Sigmoid colon (tissue), 7 donors: ENCODE measurements around the gene MLEC. TPM values are rescaled to one million over a fixed set of nuclear protein-coding genes. Genes with fewer than 3 reads are reported as not detected.

ENCODE experiments used
- DNase-seq: peaks from one replicate; pipeline ENCODE4 v3.0.0-alpha.2; 2019
- H3K27ac ChIP-seq, 4 donors: fragments of 200-600 bp; sonication (generic); one replicate each; pipeline ENCODE4 v1.5.1; 2016 to 2019; ENCODE audit warnings: mild to moderate bottlenecking in 1 of 4
- H3K27me3 ChIP-seq, 3 donors: fragments of 200-600 bp; sonication (generic); one replicate each; pipeline ENCODE4 v1.5.1; 2019; ENCODE audit warnings: mild to moderate bottlenecking in 1 of 3
- H3K36me3 ChIP-seq, 4 donors: fragments of 200-600 bp; sonication (generic); one replicate each; pipeline ENCODE4 v1.5.1; 2016 to 2019
- H3K4me1 ChIP-seq, 4 donors: fragments of 200-600 bp; sonication (generic); one replicate each; pipeline ENCODE4 v1.5.1; 2017 to 2019
- H3K4me3 ChIP-seq, 4 donors: fragments of 200-600 bp; sonication (generic); one replicate each; pipeline ENCODE4 v1.5.1; 2017 to 2019; ENCODE audit warnings: mild to moderate bottlenecking in 2 of 4, moderate library complexity in 1 of 4
- H3K9me3 ChIP-seq, 4 donors: fragments of 200-600 bp in 3 of 4; sonication (generic) in 3 of 4; one replicate each; pipeline versions ENCODE4 v1.5.1 to v1.6.1; 2013 to 2019
- EP300 ChIP-seq, 4 donors: sonication (generic); formaldehyde crosslinking; IDR thresholded peaks; one replicate each; pipeline ENCODE4 v1.6.1; 2017; ENCODE audit warnings: antibody characterized with exemption in 4 of 4
- POLR2A ChIP-seq, 2 donors: fragments of 450-650 bp; IDR thresholded peaks; one replicate each; pipeline ENCODE4 v1.6.1; 2016; ENCODE audit warnings: antibody characterized with exemption in 2 of 2, mild to moderate bottlenecking in 2 of 2, moderate library complexity in 2 of 2
- POLR2AphosphoS5 ChIP-seq, 4 donors: sonication (generic); formaldehyde crosslinking; IDR thresholded peaks; one replicate each; pipeline ENCODE4 v1.6.1; 2017; ENCODE audit warnings: antibody characterized with exemption in 4 of 4
- WGBS, 2 donors: extraction: QIAGEN DNeasy Blood & Tissue Kit; methylation state at CpG; one replicate each; pipeline ENCODE4 v1.1.7; 2013; 5-methylcytosine and 5-hydroxymethylcytosine counted together
- intact Hi-C: fragments of 100-400 bp; cut with DNase I; formaldehyde crosslinking; loops from one replicate; pipeline ENCODE4 v1.15.1; 2023
- polyA plus RNA-seq, 3 donors: library from polyadenylated mRNA; stranded (reverse); fragments of 200-250 nt; gene quantifications; one replicate each; pipeline ENCODE4 v1.2.3, GENCODE V29; 2013
- total RNA-seq, 4 donors: library from RNA; depleted of rRNA; stranded (reverse); fragments of >200 nt; gene quantifications; one replicate each; pipeline ENCODE4 v1.1.0, GENCODE V29; 2016
- TF ChIP-seq, protein P1 (sequence below), 4 experiments: fragments of 450-650 bp in 3 of 4; fragments of 200-600 bp in 1 of 4; IDR thresholded peaks; one replicate each; pipeline ENCODE4 v1.5.1; 2016 to 2019; ENCODE audit warnings: antibody characterized with exemption in 4 of 4, mild to moderate bottlenecking in 3 of 4, moderate library complexity in 2 of 4
- donor health status: healthy with polysubstance abuse.
- donor health status: Bipolar disorder and iron deficiency.
- donor health status: healthy.

Gene MLEC
- total and polyA plus RNA-seq, 7 donors = 22.2 to 164 (median 31.3) TPM

DNA sequence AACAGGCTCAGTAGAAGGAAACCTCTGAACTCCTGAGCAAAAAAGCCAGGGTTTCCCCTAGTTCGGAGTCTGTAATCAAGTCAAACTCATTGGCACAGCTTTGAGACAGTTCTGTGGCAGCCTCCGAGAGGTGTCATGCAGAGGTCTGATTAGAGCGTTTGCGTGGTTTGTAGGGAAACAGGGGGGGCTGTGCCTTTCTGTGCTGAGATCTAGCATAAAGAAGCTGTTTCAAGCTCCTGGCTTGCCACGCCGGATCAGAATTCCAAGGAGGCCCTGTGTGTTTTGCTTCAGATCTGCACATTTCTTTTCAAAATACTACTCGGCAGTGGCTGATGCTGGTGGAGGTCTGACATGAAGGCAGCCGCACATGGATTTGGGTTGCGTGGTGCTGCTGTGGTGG, 44.8 kb upstream of the MLEC start:
- intact Hi-C loops = no loop called here

DNA sequence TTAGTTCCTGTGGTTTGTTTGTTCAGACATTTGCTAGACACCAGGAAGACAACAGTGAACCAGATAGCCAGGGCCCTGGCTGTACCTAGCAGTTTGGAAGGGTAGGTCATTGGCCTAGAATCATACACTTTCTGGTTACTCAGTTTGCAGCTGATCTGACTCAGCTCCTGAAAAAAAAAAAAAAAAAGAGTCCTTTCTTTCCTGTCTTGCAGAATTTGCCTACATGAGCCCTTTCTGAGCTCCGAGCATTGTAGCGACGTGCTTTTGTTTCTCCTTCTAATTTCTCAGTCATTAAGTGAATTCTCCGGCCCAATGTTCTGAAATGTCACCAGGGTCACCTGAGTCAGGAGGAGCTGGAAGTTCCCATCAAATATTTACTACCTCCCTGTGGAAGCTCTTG, 44.1 kb upstream of the MLEC start:
- Histone ChIP-seq H3K9me3 (no peaks in the 10 kb centered on the region), H3K27me3 (peaks cover 34 to 74% (median 60%) of the 10 kb centered on the region in 3 donors), H3K4me1 (peaks cover 0 to 20% (median 17%) of the 10 kb centered on the region in 4 donors), H3K27ac (no peak overlapping the region), H3K4me3 (no peak overlapping the region), H3K36me3 (no peaks in the 10 kb centered on the region)
- WGBS, 2 donors = 90 to 91% methylated on average over 4 of the region's 4 CpGs
- DNase-seq = no peak
- TF ChIP-seq EP300 (IDR thresholded peaks at IDR 0.05) (no peak), POLR2A (IDR thresholded peaks at IDR 0.05) (no peak), POLR2AphosphoS5 (IDR thresholded peaks at IDR 0.05) (no peak)
- TF ChIP-seq, protein P1, sequence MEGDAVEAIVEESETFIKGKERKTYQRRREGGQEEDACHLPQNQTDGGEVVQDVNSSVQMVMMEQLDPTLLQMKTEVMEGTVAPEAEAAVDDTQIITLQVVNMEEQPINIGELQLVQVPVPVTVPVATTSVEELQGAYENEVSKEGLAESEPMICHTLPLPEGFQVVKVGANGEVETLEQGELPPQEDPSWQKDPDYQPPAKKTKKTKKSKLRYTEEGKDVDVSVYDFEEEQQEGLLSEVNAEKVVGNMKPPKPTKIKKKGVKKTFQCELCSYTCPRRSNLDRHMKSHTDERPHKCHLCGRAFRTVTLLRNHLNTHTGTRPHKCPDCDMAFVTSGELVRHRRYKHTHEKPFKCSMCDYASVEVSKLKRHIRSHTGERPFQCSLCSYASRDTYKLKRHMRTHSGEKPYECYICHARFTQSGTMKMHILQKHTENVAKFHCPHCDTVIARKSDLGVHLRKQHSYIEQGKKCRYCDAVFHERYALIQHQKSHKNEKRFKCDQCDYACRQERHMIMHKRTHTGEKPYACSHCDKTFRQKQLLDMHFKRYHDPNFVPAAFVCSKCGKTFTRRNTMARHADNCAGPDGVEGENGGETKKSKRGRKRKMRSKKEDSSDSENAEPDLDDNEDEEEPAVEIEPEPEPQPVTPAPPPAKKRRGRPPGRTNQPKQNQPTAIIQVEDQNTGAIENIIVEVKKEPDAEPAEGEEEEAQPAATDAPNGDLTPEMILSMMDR (IDR thresholded peaks at IDR 0.05) = no peak
- intact Hi-C loops = no loop called here

More for the DNA sequence above, 44.8 kb upstream of the MLEC start:
- H3K4me1 ChIP-seq = peaks cover 0 to 20% (median 17%) of the 10 kb centered on the region in 4 donors
- H3K36me3 ChIP-seq = no peaks in the 10 kb centered on the region
- H3K27ac ChIP-seq = no peak overlapping the region
- no peak for DNase-seq
- H3K27me3 ChIP-seq = peaks cover 34 to 74% (median 60%) of the 10 kb centered on the region in 3 donors
- 84 to 87% methylated on average over 9 of the region's 9 CpGs for WGBS, 2 donors
- TF ChIP-seq EP300 (IDR thresholded peaks at IDR 0.05) (no peak), POLR2AphosphoS5 (IDR thresholded peaks at IDR 0.05) (no peak), POLR2A (IDR thresholded peaks at IDR 0.05) (no peak)
- TF ChIP-seq, protein P1 (IDR thresholded peaks at IDR 0.05) = no peak
- no peak overlapping the region for H3K4me3 ChIP-seq
- H3K9me3 ChIP-seq = no peaks in the 10 kb centered on the region

DNA sequence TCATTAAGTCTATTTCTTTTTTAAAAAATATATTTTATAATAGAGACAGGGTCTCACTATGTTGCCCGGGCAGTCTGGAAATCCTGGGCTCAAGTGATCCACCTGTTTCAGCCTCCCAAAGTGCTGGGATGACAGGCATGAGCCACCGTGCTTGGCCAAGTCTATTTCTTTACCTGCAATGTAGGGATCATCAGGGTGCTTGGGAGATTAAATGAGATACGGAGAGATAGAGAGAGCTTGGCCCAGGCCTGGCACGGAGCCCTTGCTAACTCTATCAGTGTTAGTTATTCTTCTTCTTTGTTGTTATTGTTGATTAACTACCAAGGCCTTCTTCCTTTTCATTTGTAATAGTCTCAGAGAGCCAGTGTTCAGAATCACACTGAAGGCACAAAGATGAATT, 43.4 kb upstream of the MLEC start:
- Histone ChIP-seq H3K4me1 (peaks cover 0 to 23% (median 20%) of the 10 kb centered on the region in 4 donors), H3K9me3 (no peaks in the 10 kb centered on the region), H3K27ac (no peak overlapping the region), H3K4me3 (no peak overlapping the region), H3K27me3 (peaks cover 34 to 70% (median 60%) of the 10 kb centered on the region in 3 donors), H3K36me3 (no peaks in the 10 kb centered on the region)
- 86 to 89% methylated on average over 4 of the region's 4 CpGs for WGBS, 2 donors
- TF ChIP-seq, protein P1 (IDR thresholded peaks at IDR 0.05) = no peak
- TF ChIP-seq POLR2AphosphoS5 (IDR thresholded peaks at IDR 0.05) = no peak
- TF ChIP-seq POLR2A (IDR thresholded peaks at IDR 0.05) = no peak
- no peak for TF ChIP-seq EP300 (IDR thresholded peaks at IDR 0.05)
- no peak for DNase-seq
- intact Hi-C loops = no loop called here

DNA sequence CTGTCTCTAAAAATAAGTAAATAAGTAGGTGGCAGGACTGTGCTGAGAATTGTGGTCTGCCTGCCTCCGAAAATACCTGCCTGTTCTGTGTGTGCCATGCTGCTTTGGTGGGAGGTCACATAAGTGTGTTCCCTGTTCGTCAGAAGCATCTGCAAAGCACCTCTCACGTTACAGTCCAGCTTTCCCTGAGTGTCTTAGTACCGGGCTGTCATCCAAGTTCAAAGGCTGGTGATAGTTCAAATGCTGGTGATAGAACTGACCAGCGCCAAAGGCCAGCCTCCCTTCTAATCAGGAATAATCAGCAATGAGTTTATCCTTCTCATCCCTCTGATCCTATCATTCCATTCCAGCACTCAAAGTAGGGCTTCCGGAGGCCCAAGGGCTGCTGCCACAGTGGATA, 40.9 kb upstream of the MLEC start:
- no peak overlapping the region for H3K4me3 ChIP-seq
- peaks cover 24 to 49% (median 44%) of the 10 kb centered on the region in 3 donors for H3K27me3 ChIP-seq
- no peak for DNase-seq
- intact Hi-C loops = no loop called here
- 79 to 82% methylated on average over 6 of the region's 6 CpGs for WGBS, 2 donors
- no peak overlapping the region for H3K27ac ChIP-seq
- no peaks in the 10 kb centered on the region for H3K36me3 ChIP-seq
- no peaks in the 10 kb centered on the region for H3K9me3 ChIP-seq
- peaks cover 0 to 30% (median 25%) of the 10 kb centered on the region in 4 donors for H3K4me1 ChIP-seq
- TF ChIP-seq, protein P1 (IDR thresholded peaks at IDR 0.05) = no peak
- TF ChIP-seq POLR2A (IDR thresholded peaks at IDR 0.05) = no peak
- TF ChIP-seq POLR2AphosphoS5 (IDR thresholded peaks at IDR 0.05) = no peak
- no peak for TF ChIP-seq EP300 (IDR thresholded peaks at IDR 0.05)

DNA sequence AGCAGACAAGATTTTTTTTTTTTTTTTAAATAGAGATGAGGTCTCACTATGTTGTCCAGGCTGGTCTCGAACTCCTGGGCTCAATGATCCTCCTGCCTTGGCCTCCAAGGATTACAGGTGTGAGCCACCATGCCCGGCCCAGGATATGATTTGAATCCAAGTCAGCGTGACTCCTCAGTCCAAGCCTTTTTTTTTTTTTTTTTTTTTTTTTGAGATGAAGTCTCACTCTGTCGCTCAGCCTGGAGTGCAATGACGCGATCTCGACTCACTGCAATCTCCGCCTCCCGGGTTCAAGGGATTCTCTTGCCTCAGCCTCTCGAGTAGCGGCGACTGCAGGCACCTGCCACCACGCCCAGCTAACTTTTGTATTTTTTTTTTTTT, 39.6 kb upstream of the MLEC start:
- 81 to 89% methylated on average over 13 of the region's 13 CpGs for WGBS, 2 donors
- TF ChIP-seq, protein P1 (IDR thresholded peaks at IDR 0.05) = no peak
- TF ChIP-seq EP300 (IDR thresholded peaks at IDR 0.05) = no peak
- TF ChIP-seq POLR2A (IDR thresholded peaks at IDR 0.05) = no peak
- no peak for TF ChIP-seq POLR2AphosphoS5 (IDR thresholded peaks at IDR 0.05)
- no peak for DNase-seq
- H3K4me3 ChIP-seq = no peak overlapping the region
- H3K36me3 ChIP-seq = no peaks in the 10 kb centered on the region
- H3K27me3 ChIP-seq = peaks cover 11 to 35% (median 31%) of the 10 kb centered on the region in 3 donors
- no peaks in the 10 kb centered on the region for H3K9me3 ChIP-seq
- H3K27ac ChIP-seq = no peak overlapping the region
- H3K4me1 ChIP-seq = peaks cover 0 to 31% (median 20%) of the 10 kb centered on the region in 4 donors
- intact Hi-C loops = no loop called here
